ENCODE data around the gene ISM2. TPM values are rescaled to one million over a fixed set of nuclear protein-coding genes. Genes with fewer than 3 reads are reported as not detected.
"Not testable (repeated sequence)": the region's sequence is repeated elsewhere in the genome, so short reads cannot be mapped to it uniquely, and the experiment has no call there.

Gene ISM2
- total RNA-seq (not detected), polyA plus RNA-seq (not detected)
- long read RNA-seq, donor 1, result 0 reads
- long read RNA-seq, donor 2, result 0 reads
- long read RNA-seq, donor 3, result 0 reads
- long read RNA-seq, donor 4, result 0 reads

GRCh38 chr14:77498120-77498979 lies at the start of gene ISM2:
TSS of gene ISM2 (minus strand) at chr14:77498816. CDS start at chr14:77498793, 23 bp downstream.
- Histone ChIP-seq H3K4me3 (ENCODE audit: low read length) (peak within 1 kb of the TSS; percentile 49), H3K27me3 (ENCODE audit: control insufficient read depth, insufficient read depth) (no peaks in the 10 kb centered on the region), H3K4me1 (ENCODE audit: control insufficient read depth, insufficient read depth, low read length) (peaks cover 3% of the 10 kb centered on the region), H3K27ac (ENCODE audit: low read length) (no peak within 1 kb of the TSS), H3K9me3 (ENCODE audit: control insufficient read depth, low read length) (no peaks in the 10 kb centered on the region)
- DNase-seq (peak; percentile 31 to 69 (median 58)), ATAC-seq (peak; percentile 79 to 83)
- intact Hi-C loops (cut with DNase I), result no loop called here
- 2% methylated on average over 104 of the region's 104 CpGs for whole genome bisulfite sequencing

- no peak overlapping the region for H3K4me3 ChIP-seq (ENCODE audit: low read length)
- WGBS, result 91% methylated on average over 8 of the region's 8 CpGs
- ATAC-seq (no peak), DNase-seq (no peak)
- no peaks in the 10 kb centered on the region for H3K4me1 ChIP-seq (ENCODE audit: control insufficient read depth, insufficient read depth, low read length)
- intact Hi-C loops (cut with DNase I), result loop anchor here in 1 of 4 donors (10.0 kb wide), 1 partner anchor 93 kb away; the partner anchor contains the start of genes AHSA1 and VIPAS39
- H3K27ac ChIP-seq (ENCODE audit: low read length), result no peak overlapping the region
- H3K9me3 ChIP-seq (ENCODE audit: control insufficient read depth, low read length), result no peaks in the 10 kb centered on the region
- no peaks in the 10 kb centered on the region for H3K27me3 ChIP-seq (ENCODE audit: control insufficient read depth, insufficient read depth)
These were observed 49.0 kb upstream of the ISM2 start for GRCh38 chr14:77547512-77548180.

- not testable (repeated sequence) for H3K27me3 ChIP-seq (ENCODE audit: control insufficient read depth, insufficient read depth); H3K4me3 ChIP-seq (ENCODE audit: low read length); DNase-seq; ATAC-seq; H3K27ac ChIP-seq (ENCODE audit: low read length); H3K4me1 ChIP-seq (ENCODE audit: control insufficient read depth, insufficient read depth, low read length); H3K9me3 ChIP-seq (ENCODE audit: control insufficient read depth, low read length)
- 96% methylated on average over 11 of the region's 11 CpGs for WGBS
- intact Hi-C loops (cut with DNase I), result loop anchor here in 1 of 4 donors (10.0 kb wide), 1 partner anchor 90 kb away; the partner anchor contains the start of genes AHSA1 and VIPAS39
These were observed 46.6 kb upstream of the ISM2 start for GRCh38 chr14:77545171-77545570.

GRCh38 chr14:77544571-77544970 lies 46.0 kb upstream of the ISM2 start:
- Histone ChIP-seq H3K27me3 (ENCODE audit: control insufficient read depth, insufficient read depth) (no peaks in the 10 kb centered on the region), H3K9me3 (ENCODE audit: control insufficient read depth, low read length) (no peaks in the 10 kb centered on the region), H3K4me3 (ENCODE audit: low read length) (no peak overlapping the region), H3K27ac (ENCODE audit: low read length) (no peak overlapping the region), H3K4me1 (ENCODE audit: control insufficient read depth, insufficient read depth, low read length) (peaks cover 2% of the 10 kb centered on the region)
- ATAC-seq (no peak), DNase-seq (no peak)
- intact Hi-C loops (cut with DNase I), result loop anchor here in 1 of 4 donors (10.0 kb wide), 1 partner anchor 90 kb away; the partner anchor contains the start of genes AHSA1 and VIPAS39
- 83% methylated on average over 2 of the region's 2 CpGs for WGBS

GRCh38 chr14:77543637-77544334 lies 45.2 kb upstream of the ISM2 start:
- WGBS, result 88% methylated on average over 3 of the region's 3 CpGs
- intact Hi-C loops (cut with DNase I), result loop anchor here in 1 of 4 donors (10.0 kb wide), 1 partner anchor 89 kb away; the partner anchor contains the start of genes AHSA1 and VIPAS39
- no peak overlapping the region for H3K27ac ChIP-seq (ENCODE audit: low read length)

GRCh38 chr14:77543240-77543551 lies 44.6 kb upstream of the ISM2 start:
- intact Hi-C loops (cut with DNase I), result loop anchor here in 1 of 4 donors (10.0 kb wide), 1 partner anchor 88 kb away; the partner anchor contains the start of genes AHSA1 and VIPAS39
- ATAC-seq, result peak in 1 of 2 donors; percentile 66
- H3K27ac ChIP-seq (ENCODE audit: low read length), result no peak overlapping the region

More at GRCh38 chr14:77543637-77544334, 45.2 kb upstream of the ISM2 start:
- Histone ChIP-seq H3K4me3 (ENCODE audit: low read length) (no peak overlapping the region), H3K4me1 (ENCODE audit: control insufficient read depth, insufficient read depth, low read length) (peaks cover 2% of the 10 kb centered on the region), H3K27me3 (ENCODE audit: control insufficient read depth, insufficient read depth) (no peaks in the 10 kb centered on the region), H3K9me3 (ENCODE audit: control insufficient read depth, low read length) (no peaks in the 10 kb centered on the region)
- DNase-seq (no peak), ATAC-seq (no peak)

GRCh38 chr14:77542421-77543239 lies 44.0 kb upstream of the ISM2 start:
- 48% methylated on average over 11 of the region's 11 CpGs for WGBS
- ATAC-seq, result peak; percentile 78 to 90
- peak overlapping the region; percentile 14 for H3K27ac ChIP-seq (ENCODE audit: low read length)

More at GRCh38 chr14:77543240-77543551, 44.6 kb upstream of the ISM2 start:
- WGBS, result 66% methylated on average over 5 of the region's 5 CpGs
- H3K4me1 ChIP-seq (ENCODE audit: control insufficient read depth, insufficient read depth, low read length), result peaks cover 2% of the 10 kb centered on the region
- no peaks in the 10 kb centered on the region for H3K27me3 ChIP-seq (ENCODE audit: control insufficient read depth, insufficient read depth)
- no peak for DNase-seq
- no peaks in the 10 kb centered on the region for H3K9me3 ChIP-seq (ENCODE audit: control insufficient read depth, low read length)
- H3K4me3 ChIP-seq (ENCODE audit: low read length), result no peak overlapping the region

GRCh38 chr14:77541905-77542304 lies 43.3 kb upstream of the ISM2 start:
- WGBS, result 82% methylated on average over 4 of the region's 4 CpGs
- intact Hi-C loops (cut with DNase I), result loop anchor here in 1 of 4 donors (10.0 kb wide), 1 partner anchor 87 kb away; the partner anchor contains the start of genes AHSA1 and VIPAS39
- Histone ChIP-seq H3K9me3 (ENCODE audit: control insufficient read depth, low read length) (no peaks in the 10 kb centered on the region), H3K27me3 (ENCODE audit: control insufficient read depth, insufficient read depth) (no peaks in the 10 kb centered on the region), H3K27ac (ENCODE audit: low read length) (peak overlapping the region; percentile 10), H3K4me3 (ENCODE audit: low read length) (no peak overlapping the region), H3K4me1 (ENCODE audit: control insufficient read depth, insufficient read depth, low read length) (peaks cover 2% of the 10 kb centered on the region)
- DNase-seq (no peak), ATAC-seq (no peak)

More at GRCh38 chr14:77542421-77543239, 44.0 kb upstream of the ISM2 start:
- H3K4me1 ChIP-seq (ENCODE audit: control insufficient read depth, insufficient read depth, low read length), result peaks cover 2% of the 10 kb centered on the region
- H3K27me3 ChIP-seq (ENCODE audit: control insufficient read depth, insufficient read depth), result no peaks in the 10 kb centered on the region
- no peaks in the 10 kb centered on the region for H3K9me3 ChIP-seq (ENCODE audit: control insufficient read depth, low read length)
- intact Hi-C loops (cut with DNase I), result loop anchor here in 1 of 4 donors (10.0 kb wide), 1 partner anchor 88 kb away; the partner anchor contains the start of genes AHSA1 and VIPAS39
- DNase-seq, result no peak
- no peak overlapping the region for H3K4me3 ChIP-seq (ENCODE audit: low read length)

GRCh38 chr14:77536951-77537350 lies 38.3 kb upstream of the ISM2 start:
- H3K27me3 ChIP-seq (ENCODE audit: control insufficient read depth, insufficient read depth); H3K4me3 ChIP-seq (ENCODE audit: low read length); H3K27ac ChIP-seq (ENCODE audit: low read length); ATAC-seq; H3K9me3 ChIP-seq (ENCODE audit: control insufficient read depth, low read length); intact Hi-C loops (cut with DNase I); DNase-seq; H3K4me1 ChIP-seq (ENCODE audit: control insufficient read depth, insufficient read depth, low read length): not testable (repeated sequence)
- WGBS, result 91% methylated on average over 5 of the region's 5 CpGs

- intact Hi-C loops (cut with DNase I), result no loop called here
- Histone ChIP-seq H3K4me3 (ENCODE audit: low read length) (no peak overlapping the region), H3K4me1 (ENCODE audit: control insufficient read depth, insufficient read depth, low read length) (no peaks in the 10 kb centered on the region), H3K27ac (ENCODE audit: low read length) (no peak overlapping the region), H3K27me3 (ENCODE audit: control insufficient read depth, insufficient read depth) (no peaks in the 10 kb centered on the region), H3K9me3 (ENCODE audit: control insufficient read depth, low read length) (no peaks in the 10 kb centered on the region)
- DNase-seq (no peak), ATAC-seq (no peak)
These were observed 32.5 kb upstream of the ISM2 start for GRCh38 chr14:77531071-77531470.
